NCI-H2107 (cell line): ENCODE results near the gene CFHR1.

Experiments
- DNase-seq: peaks from one replicate; lab custom pipeline; 2025; lab: John Stamatoyannopoulos, UW

CFHR1 gene

DNA sequence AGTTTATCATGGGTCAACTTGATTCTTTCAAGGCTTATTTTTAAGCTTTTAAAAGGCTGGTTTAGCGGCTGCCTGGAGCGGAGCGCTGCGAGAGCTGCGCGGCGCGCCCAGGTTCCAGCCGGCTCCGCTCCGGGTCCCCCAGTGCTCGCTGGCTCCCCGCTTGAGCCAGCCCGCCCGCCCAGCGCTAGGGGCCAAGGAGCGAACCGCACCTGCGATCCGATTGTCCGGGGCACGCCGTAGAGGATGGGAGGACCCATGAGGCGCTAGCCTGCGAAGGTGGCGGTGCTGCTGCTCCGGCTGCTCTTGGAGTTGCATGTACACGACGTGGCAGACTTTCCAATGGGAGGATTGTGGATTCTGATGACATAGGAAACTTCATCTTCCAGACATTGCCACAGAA is 58.4 kb downstream of the CFHR1 start:
- no peak for DNase-seq
